Measurements from ENCODE around the gene GRID2.

GRID2 gene

DNA sequence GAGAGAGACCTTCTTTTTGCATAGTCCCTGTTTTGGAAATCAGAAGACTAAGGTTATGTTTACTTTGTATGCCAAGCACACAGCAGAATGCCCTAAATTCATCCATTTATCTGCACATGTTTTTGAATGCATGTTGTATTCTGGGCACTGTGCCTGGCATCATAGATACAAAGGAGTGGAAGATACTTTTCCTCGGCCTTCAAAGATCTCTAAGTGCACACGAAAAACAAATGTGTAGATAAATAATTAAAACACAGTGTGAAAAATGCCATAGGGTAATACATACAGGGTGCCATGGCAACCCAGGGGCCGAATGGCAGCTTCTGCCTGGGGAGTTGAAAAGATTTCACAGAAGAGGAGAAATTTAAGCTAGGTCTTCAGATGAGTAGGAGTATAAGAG lies 1134.2 kb downstream of the GRID2 start:
- TF ChIP-seq, protein P1, sequence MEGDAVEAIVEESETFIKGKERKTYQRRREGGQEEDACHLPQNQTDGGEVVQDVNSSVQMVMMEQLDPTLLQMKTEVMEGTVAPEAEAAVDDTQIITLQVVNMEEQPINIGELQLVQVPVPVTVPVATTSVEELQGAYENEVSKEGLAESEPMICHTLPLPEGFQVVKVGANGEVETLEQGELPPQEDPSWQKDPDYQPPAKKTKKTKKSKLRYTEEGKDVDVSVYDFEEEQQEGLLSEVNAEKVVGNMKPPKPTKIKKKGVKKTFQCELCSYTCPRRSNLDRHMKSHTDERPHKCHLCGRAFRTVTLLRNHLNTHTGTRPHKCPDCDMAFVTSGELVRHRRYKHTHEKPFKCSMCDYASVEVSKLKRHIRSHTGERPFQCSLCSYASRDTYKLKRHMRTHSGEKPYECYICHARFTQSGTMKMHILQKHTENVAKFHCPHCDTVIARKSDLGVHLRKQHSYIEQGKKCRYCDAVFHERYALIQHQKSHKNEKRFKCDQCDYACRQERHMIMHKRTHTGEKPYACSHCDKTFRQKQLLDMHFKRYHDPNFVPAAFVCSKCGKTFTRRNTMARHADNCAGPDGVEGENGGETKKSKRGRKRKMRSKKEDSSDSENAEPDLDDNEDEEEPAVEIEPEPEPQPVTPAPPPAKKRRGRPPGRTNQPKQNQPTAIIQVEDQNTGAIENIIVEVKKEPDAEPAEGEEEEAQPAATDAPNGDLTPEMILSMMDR (IDR thresholded peaks at IDR 0.05), result no peak
- H3K4me2 ChIP-seq (ENCODE audit: low read length), result no peak overlapping the region
- H3K4me3 ChIP-seq (ENCODE audit: low read depth, low read length), result no peak overlapping the region

DNA sequence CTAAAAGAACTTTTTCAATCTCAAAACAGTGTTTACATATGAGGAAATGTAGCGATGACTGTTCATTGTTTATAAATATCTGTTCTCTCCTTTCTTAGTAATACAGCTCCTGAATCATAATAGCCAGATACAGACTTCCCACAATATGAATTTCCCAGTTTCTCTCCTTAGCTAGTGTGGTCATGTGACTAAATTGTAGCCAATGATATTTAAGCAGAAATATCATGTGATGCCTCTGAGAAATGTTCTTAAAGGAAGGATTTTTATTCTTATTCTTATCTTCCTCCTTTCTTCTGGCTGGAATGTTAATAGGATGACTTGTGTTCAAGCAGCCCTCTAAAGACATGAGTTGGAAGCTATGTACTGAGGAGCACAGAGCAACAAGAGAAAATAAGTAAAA lies 1141.1 kb downstream of the GRID2 start:
- Histone ChIP-seq H3K9me3 (ENCODE audit: control insufficient read depth, low read length) (no peaks in the 10 kb centered on the region), H3K9ac (no peak overlapping the region)
- TF ChIP-seq, protein P1 (IDR thresholded peaks at IDR 0.05), result no peak

More for the DNA sequence above, 1134.2 kb downstream of the GRID2 start:
- H3K79me2 ChIP-seq, result no peaks in the 10 kb centered on the region
- no peak overlapping the region for H3K9ac ChIP-seq
- no peaks in the 10 kb centered on the region for H3K36me3 ChIP-seq (ENCODE audit: control insufficient read depth, insufficient read depth, low read length)
- no peaks in the 10 kb centered on the region for H3K27me3 ChIP-seq (ENCODE audit: control insufficient read depth, insufficient read depth, low read length)
- no peaks in the 10 kb centered on the region for H3K9me3 ChIP-seq (ENCODE audit: control insufficient read depth, low read length)
- H3K27ac ChIP-seq, result no peak overlapping the region
- H2AFZ ChIP-seq, result no peak overlapping the region
- H3K4me1 ChIP-seq, result no peaks in the 10 kb centered on the region

DNA sequence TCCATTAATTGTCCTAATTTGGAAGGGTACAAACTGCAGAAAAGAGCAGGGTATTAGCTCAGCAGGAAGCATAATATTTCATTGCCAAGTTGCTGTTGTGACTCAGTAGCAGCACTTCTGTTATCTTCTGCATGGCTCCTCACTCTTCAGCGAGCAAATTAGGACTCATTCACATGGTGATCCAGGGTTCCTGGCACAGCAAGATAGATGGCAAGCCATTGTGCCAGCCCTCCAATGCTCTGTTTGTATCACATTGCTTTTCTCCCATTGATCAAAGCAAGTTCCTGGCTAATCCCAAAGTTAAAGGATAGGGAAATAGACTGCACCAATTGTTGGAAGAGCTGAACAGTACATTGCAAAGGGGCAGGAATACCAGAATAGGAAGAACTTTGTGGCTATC lies 1142.3 kb downstream of the GRID2 start:
- H3K4me1 ChIP-seq, result no peaks in the 10 kb centered on the region
- no peaks in the 10 kb centered on the region for H3K27me3 ChIP-seq (ENCODE audit: control insufficient read depth, insufficient read depth, low read length)
- H3K4me3 ChIP-seq (ENCODE audit: low read depth, low read length), result no peak overlapping the region
- H3K79me2 ChIP-seq, result no peaks in the 10 kb centered on the region
- no peak overlapping the region for H2AFZ ChIP-seq
- no peaks in the 10 kb centered on the region for H3K9me3 ChIP-seq (ENCODE audit: control insufficient read depth, low read length)
- H3K27ac ChIP-seq, result no peak overlapping the region
- H3K9ac ChIP-seq, result no peak overlapping the region
- TF ChIP-seq, protein P1 (IDR thresholded peaks at IDR 0.05), result no peak
- H3K4me2 ChIP-seq (ENCODE audit: low read length), result no peak overlapping the region
- no peaks in the 10 kb centered on the region for H3K36me3 ChIP-seq (ENCODE audit: control insufficient read depth, insufficient read depth, low read length)

More for the DNA sequence above, 1141.1 kb downstream of the GRID2 start:
- H3K4me2 ChIP-seq (ENCODE audit: low read length), result no peak overlapping the region
- no peaks in the 10 kb centered on the region for H3K36me3 ChIP-seq (ENCODE audit: control insufficient read depth, insufficient read depth, low read length)
- no peaks in the 10 kb centered on the region for H3K4me1 ChIP-seq
- no peaks in the 10 kb centered on the region for H3K79me2 ChIP-seq
- H2AFZ ChIP-seq, result no peak overlapping the region
- H3K27ac ChIP-seq, result no peak overlapping the region
- H3K4me3 ChIP-seq (ENCODE audit: low read depth, low read length), result no peak overlapping the region
- H3K27me3 ChIP-seq (ENCODE audit: control insufficient read depth, insufficient read depth, low read length), result no peaks in the 10 kb centered on the region

DNA sequence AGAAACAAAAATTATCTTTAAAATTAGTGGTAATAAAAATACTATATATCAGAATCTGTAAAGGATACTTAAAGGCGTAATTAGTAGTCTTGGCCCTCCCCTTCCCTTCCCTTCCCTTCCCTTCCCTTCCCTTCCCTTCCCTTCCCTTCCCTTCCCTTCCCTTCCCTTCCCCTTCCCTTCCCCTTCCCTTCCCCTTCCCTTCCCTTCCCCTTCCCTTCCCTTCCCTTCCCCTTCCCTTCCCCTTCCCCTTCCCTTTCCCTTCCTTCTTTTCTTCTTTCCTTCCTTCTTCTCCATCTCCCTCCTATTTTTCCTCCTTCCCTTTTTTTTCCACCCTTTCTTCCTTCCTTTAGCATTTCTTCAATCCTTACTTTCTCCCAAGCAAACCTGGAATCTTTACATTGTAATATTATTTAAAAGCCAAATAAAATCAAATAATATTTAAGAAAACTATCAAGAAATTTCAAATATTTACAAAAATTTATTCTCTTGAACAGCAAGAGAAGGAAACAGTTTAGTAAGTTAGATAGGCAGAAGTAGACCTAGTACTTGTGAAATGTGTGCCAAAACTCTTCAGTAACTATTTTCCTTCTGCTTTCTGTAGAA lies 1145.0 kb downstream of the GRID2 start:
- Histone ChIP-seq H3K36me3 (ENCODE audit: control insufficient read depth, insufficient read depth, low read length) (no peaks in the 10 kb centered on the region), H3K4me1 (no peaks in the 10 kb centered on the region), H3K9ac (no peak overlapping the region), H3K4me2 (ENCODE audit: low read length) (no peak overlapping the region), H3K79me2 (no peaks in the 10 kb centered on the region), H3K27me3 (ENCODE audit: control insufficient read depth, insufficient read depth, low read length) (no peaks in the 10 kb centered on the region), H3K9me3 (ENCODE audit: control insufficient read depth, low read length) (no peaks in the 10 kb centered on the region), H2AFZ (no peak overlapping the region), H3K27ac (no peak overlapping the region), H3K4me3 (ENCODE audit: low read depth, low read length) (no peak overlapping the region)
- TF ChIP-seq, protein P1 (IDR thresholded peaks at IDR 0.05), result no peak

DNA sequence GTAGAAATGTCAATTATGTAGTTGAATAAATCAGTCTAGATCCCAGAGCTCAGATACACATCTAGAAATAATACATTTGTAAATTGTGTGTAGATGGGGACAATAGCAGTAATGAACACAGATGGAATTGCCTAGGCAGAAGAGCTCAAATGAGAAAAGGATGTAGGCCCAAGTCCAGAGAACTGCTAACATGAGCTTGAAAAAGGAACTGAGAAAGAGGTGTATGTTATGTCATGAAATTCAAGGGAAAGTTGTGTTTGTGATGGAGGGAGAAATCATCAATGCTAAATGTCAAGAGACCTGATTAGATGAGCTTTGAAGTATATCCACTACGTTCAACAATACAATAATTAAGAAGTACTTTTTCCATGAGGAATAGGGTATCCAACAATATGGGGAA lies 1148.2 kb downstream of the GRID2 start:
- H3K27me3 ChIP-seq (ENCODE audit: control insufficient read depth, insufficient read depth, low read length), result no peaks in the 10 kb centered on the region
- no peaks in the 10 kb centered on the region for H3K79me2 ChIP-seq
- no peak overlapping the region for H3K4me2 ChIP-seq (ENCODE audit: low read length)
- no peak overlapping the region for H3K9ac ChIP-seq
- TF ChIP-seq, protein P1 (IDR thresholded peaks at IDR 0.05), result no peak
- no peaks in the 10 kb centered on the region for H3K4me1 ChIP-seq
- H3K4me3 ChIP-seq (ENCODE audit: low read depth, low read length), result no peak overlapping the region
- no peaks in the 10 kb centered on the region for H3K9me3 ChIP-seq (ENCODE audit: control insufficient read depth, low read length)
- H2AFZ ChIP-seq, result no peak overlapping the region
- H3K36me3 ChIP-seq (ENCODE audit: control insufficient read depth, insufficient read depth, low read length), result no peaks in the 10 kb centered on the region
- no peak overlapping the region for H3K27ac ChIP-seq
